ENCODE data around the gene UVRAG.

UVRAG gene

DNA sequence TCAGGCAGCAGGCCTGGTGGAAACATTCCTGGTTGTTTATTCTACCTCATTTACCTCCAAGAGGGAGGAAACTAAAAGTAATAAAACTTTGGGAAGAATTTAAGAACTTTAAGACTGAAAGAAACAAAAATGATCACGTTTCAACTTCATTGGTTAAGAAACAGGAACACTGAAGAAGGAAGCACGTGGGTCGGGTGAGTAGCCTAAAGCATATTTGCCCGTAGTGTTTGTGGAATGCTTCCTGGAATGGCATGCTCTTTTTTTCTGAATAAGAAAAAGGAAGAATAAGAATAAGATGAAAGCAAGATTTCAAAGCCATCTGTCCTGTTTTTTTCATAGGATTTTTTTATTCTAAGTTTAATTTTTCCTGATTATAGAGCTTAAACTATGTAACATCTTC is 308.2 kb downstream of the UVRAG start:
- TF ChIP-seq, protein P1, sequence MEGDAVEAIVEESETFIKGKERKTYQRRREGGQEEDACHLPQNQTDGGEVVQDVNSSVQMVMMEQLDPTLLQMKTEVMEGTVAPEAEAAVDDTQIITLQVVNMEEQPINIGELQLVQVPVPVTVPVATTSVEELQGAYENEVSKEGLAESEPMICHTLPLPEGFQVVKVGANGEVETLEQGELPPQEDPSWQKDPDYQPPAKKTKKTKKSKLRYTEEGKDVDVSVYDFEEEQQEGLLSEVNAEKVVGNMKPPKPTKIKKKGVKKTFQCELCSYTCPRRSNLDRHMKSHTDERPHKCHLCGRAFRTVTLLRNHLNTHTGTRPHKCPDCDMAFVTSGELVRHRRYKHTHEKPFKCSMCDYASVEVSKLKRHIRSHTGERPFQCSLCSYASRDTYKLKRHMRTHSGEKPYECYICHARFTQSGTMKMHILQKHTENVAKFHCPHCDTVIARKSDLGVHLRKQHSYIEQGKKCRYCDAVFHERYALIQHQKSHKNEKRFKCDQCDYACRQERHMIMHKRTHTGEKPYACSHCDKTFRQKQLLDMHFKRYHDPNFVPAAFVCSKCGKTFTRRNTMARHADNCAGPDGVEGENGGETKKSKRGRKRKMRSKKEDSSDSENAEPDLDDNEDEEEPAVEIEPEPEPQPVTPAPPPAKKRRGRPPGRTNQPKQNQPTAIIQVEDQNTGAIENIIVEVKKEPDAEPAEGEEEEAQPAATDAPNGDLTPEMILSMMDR (IDR thresholded peaks at IDR 0.05; ENCODE audit: control insufficient read depth, insufficient read depth, low read depth, low read length, missing control alignments) = no peak
- DNase-seq (ENCODE audit: low read depth) = no peak
- H3K4me3 ChIP-seq (ENCODE audit: control insufficient read depth, low read depth, low read length) = no peak overlapping the region

DNA sequence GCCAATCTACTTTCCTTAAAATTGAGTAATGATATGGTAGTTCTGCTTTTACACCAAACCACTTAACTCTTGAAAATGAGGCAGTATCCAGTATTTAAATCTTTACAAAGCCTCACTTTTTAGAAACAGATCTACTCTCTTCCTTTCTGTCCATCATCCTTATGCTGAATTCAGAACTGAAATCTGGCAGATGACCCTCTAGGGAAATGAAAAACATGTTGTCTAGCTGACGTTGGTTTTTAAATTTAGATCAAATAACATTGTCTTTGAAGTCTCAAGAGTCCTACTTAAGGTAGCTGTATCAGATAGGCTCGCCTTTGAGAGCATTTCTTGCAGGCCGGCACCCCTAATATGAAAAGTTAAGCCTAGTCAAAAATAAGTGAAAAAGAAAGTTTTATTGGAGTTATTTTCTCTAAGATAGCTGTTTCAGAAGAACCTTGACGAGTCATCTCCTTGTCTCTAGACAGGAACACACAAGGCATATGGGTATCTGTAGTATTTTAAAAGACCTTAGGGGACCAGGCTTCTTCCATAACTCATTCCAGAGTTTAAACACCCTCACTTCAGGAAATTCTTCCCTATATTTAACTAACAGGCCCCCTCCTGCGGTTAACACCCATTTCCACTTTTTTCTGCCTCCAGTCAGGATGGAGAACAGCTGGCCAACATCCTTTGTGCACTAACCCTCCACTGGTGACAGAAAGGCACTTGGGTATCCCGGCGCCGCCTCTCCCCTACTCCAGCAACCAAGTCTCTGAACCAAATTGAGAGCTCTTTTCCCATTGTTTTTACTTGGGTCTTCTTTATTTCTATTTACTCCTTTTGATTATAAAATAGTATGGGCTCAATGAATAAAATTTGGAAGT is 310.1 kb downstream of the UVRAG start:
- TF ChIP-seq, protein P1 (IDR thresholded peaks at IDR 0.05; ENCODE audit: control insufficient read depth, insufficient read depth, low read depth, low read length, missing control alignments) = no peak
- no peak for DNase-seq (ENCODE audit: low read depth)
- H3K4me3 ChIP-seq (ENCODE audit: control insufficient read depth, low read depth, low read length) = no peak overlapping the region

DNA sequence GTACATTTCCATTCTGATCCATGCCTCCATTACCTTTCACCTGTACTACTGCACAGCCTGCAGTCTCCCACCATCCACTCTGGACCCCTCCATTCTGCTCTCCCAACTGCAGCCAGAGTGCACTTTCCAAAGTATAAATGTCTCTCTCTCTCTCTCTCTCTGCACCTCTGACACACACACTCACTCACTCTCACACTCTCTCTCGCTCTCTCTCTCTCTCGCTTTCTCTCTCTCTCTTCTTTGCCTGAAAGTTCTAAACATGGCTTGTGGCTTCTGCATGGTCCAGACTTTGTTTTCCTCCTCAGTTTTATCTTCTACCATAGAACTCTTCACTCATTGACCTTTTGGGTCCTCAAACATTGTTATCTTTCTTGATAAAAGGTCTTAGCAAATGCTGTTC is 314.7 kb downstream of the UVRAG start:
- TF ChIP-seq, protein P1 (IDR thresholded peaks at IDR 0.05; ENCODE audit: control insufficient read depth, insufficient read depth, low read depth, low read length, missing control alignments) = no peak
- DNase-seq (ENCODE audit: low read depth) = no peak
- H3K4me3 ChIP-seq (ENCODE audit: control insufficient read depth, low read depth, low read length) = no peak overlapping the region

GRCh38 chr11:76131142-76131541 is 316.1 kb downstream of the UVRAG start:
- TF ChIP-seq, protein P1 (IDR thresholded peaks at IDR 0.05; ENCODE audit: control insufficient read depth, insufficient read depth, low read depth, low read length, missing control alignments) = no peak
- H3K4me3 ChIP-seq (ENCODE audit: control insufficient read depth, low read depth, low read length) = no peak overlapping the region

GRCh38 chr11:76131671-76132631 is 316.9 kb downstream of the UVRAG start:
- TF ChIP-seq, protein P1 (IDR thresholded peaks at IDR 0.05; ENCODE audit: control insufficient read depth, insufficient read depth, low read depth, low read length, missing control alignments) = no peak
- no peak for DNase-seq (ENCODE audit: low read depth)
- no peak overlapping the region for H3K4me3 ChIP-seq (ENCODE audit: control insufficient read depth, low read depth, low read length)

More at GRCh38 chr11:76131142-76131541, 316.1 kb downstream of the UVRAG start:
- DNase-seq (ENCODE audit: low read depth) = no peak

DNA sequence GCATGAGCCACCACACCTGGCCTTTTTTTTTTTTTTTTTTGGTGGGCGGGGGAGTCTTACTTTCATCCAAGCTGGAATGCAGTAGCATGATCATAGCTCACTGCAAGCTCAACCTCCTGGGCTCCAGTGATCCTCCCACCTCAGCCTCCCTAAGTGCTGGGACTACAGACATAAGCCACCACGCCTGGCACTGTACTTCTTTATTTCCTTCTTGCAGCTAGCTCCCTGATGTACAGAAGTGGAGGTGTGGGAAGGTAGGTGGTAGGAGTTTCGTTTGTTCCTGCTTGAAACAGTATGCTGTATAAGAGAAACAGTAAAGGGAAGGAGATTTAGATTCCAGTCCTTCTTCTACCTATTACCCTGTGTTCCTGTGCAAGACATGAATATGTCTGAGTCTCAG is 319.2 kb downstream of the UVRAG start:
- H3K4me3 ChIP-seq (ENCODE audit: control insufficient read depth, low read depth, low read length) = no peak overlapping the region
- no peak for DNase-seq (ENCODE audit: low read depth)
- TF ChIP-seq, protein P1 (IDR thresholded peaks at IDR 0.05; ENCODE audit: control insufficient read depth, insufficient read depth, low read depth, low read length, missing control alignments) = no peak

All from AG09309 (cell line).